ENCODE data around the gene SERPINB7.

DNA sequence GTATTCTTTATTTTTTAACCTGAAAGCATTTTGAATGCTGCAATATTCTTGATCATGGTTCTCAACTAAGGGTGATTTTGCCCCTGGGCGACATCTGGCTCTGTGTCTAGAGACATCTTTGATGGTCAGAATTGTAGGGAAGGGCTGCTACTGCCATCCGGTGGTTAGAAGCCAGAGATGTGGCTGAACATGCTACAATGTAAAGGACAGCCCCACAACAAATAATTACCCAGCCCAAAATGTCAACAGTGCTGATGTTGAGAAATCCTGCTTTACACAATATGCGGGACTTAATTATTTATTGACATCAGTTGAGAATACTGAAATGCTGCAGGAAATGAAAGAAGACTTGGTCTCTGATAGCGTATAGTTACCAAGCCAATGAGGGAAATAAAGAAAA is 74.8 kb downstream of the SERPINB7 start:
- TF ChIP-seq CTCF (IDR thresholded peaks at IDR 0.05): no peak
- no peak for TF ChIP-seq POLR2A (IDR thresholded peaks at IDR 0.05)
- no peak for TF ChIP-seq POLR2AphosphoS5 (IDR thresholded peaks at IDR 0.05)

All from sigmoid colon (tissue), 4 donors.